Hypothalamus (tissue), 51 donors: ENCODE measurements around the gene CCDC57.
"Not testable (repeated sequence)": the region's sequence is repeated elsewhere in the genome, so short reads cannot be mapped to it uniquely, and the experiment has no call there.

Experiments
- DNase-seq, 51 donors: peaks; one replicate each; lab custom pipeline; 2025; lab: John Stamatoyannopoulos, UW

CCDC57 gene

GRCh38 chr17:82138511-82138992 is 74.1 kb downstream of the CCDC57 start:
- DNase-seq, result no peak

DNA sequence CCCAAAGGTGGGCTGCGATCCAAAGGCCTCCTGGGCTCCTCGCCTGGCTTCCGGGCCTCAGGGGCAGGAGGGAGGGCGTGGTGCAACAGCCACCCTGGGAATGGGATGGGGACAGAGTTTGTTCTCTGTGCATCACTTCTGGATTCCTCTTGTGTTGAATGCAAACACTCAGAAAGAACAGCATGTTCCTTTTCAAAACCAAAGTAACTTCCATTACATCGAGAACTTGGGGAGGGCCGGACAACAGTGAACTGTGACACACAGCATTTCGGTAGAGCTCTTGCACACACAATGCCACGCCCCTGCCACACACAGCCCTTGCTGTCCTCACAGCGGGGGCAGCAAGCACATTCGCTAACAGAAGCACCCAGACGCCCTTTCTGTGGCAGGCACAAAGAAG is 78.5 kb downstream of the CCDC57 start:
- DNase-seq, result no peak

GRCh38 chr17:82133166-82133953 is 79.3 kb downstream of the CCDC57 start:
- DNase-seq, result not testable (repeated sequence)

GRCh38 chr17:82129095-82129494 is 83.5 kb downstream of the CCDC57 start:
- DNase-seq, result no peak

DNA sequence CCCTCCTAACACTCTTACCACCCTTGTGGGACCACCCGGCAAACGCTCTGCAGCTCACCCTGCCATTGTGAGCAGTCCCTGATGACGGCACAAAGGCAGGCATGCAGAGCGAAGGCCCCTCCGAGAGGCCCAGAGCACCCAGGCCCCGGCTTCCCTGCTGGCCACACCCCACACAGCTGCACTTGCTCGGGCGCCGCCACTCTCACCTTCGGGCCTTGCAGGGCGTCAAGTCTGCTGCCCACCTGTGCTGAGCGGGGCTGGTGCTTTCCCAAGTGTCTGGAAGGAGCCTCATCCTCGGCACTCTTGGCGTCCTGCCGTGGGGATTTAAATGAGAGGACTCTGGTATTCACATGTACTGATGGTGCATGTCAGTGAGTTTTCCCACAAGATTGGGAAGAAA is 84.4 kb downstream of the CCDC57 start:
- no peak for DNase-seq

GRCh38 chr17:82127704-82128103 is 84.9 kb downstream of the CCDC57 start:
- no peak for DNase-seq

DNA sequence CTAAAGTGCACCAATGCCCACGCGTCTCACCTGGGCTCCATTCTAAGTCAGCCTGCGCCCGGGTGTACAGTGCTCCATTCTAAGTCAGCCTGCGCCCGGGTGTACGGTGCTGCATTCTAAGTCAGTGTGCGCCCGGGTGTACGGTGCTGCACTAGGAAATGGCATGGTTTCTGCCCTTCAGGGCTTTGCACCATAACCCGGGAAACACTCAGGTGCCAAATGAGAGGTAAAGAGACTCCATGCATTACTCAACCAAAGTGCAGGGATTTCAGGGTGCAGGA is 85.4 kb downstream of the CCDC57 start:
- DNase-seq, result no peak

GRCh38 chr17:82126556-82127314 is 85.9 kb downstream of the CCDC57 start:
- no peak for DNase-seq

GRCh38 chr17:82124101-82124500 is 88.5 kb downstream of the CCDC57 start:
- no peak for DNase-seq

- no peak for DNase-seq
Measured at GRCh38 chr17:82121660-82122629, 90.7 kb downstream of the CCDC57 start.

GRCh38 chr17:82121246-82121645 is 91.4 kb downstream of the CCDC57 start:
- no peak for DNase-seq

GRCh38 chr17:82120148-82120547 is 92.5 kb downstream of the CCDC57 start:
- DNase-seq, result peak in 2 of 51 donors; percentile 16 to 28

- DNase-seq, result peak in 3 of 51 donors; percentile 10 to 26 (median 24)
Measured at GRCh38 chr17:82118815-82119380, 93.7 kb downstream of the CCDC57 start.

- DNase-seq, result no peak
Measured at GRCh38 chr17:82118168-82118814, 94.4 kb downstream of the CCDC57 start.

- no peak for DNase-seq
Measured at GRCh38 chr17:82117139-82118090, 95.2 kb downstream of the CCDC57 start.

GRCh38 chr17:82116246-82116645 is 96.4 kb downstream of the CCDC57 start:
- no peak for DNase-seq

DNA sequence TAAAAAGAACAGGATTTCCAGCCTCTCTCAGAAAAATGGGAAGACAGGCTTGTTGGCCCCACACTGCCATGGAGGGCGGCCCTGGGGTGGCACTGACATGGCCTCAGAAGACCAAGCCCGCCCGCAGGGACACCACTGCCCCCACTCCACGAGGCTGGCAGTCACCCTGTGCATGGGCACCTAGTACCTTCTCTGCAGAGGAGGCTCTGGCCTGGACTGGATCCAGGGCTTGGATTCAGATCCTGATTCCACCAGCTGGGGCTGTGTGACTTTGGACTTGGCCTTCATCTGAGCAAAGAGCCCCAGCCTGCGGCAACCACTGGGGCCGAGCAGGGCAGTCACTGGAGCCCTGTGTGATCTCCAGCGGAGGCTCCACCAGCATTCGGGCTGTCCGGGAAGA is 97.8 kb downstream of the CCDC57 start:
- no peak for DNase-seq

DNA sequence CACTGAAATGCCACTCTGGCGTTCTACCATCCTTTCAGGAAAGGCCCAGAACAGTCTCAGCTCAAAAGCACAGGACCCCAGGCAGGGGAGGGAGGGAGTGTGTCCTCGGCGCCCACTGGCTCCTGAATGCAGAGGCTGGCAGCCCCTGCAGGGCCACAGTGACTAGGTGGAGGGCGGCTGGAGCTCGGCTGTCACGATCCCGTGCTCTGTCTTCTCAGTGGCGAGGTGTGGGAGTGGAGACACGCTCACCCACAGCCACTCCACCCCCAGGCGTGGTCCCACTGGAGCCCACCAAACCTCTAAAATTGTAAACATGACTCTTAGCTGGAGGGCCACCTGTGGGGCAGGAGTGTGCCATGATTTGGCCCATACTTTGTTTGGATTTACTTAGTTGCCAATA is 98.2 kb downstream of the CCDC57 start:
- no peak for DNase-seq

GRCh38 chr17:82113941-82114340 is 98.7 kb downstream of the CCDC57 start:
- DNase-seq, result no peak
